BLaER1 treated with 17β-estradiol and CSF1 and Interleukin-3, amounts not matched to agents 10 nM and 100 nM (cell line): ENCODE measurements around the gene MSMP.

Source experiments
- H3K27ac ChIP-seq, 11 experiments: shearing (Covaris generic); formaldehyde crosslinking; 2 replicates each; pipeline ENCODE4 v1.8.1; 2022
- H3K27me3 ChIP-seq, 11 experiments: shearing (Covaris generic); formaldehyde crosslinking; 2 replicates each; pipeline ENCODE4 v1.8.1; 2022
- H3K36me3 ChIP-seq, 11 experiments: shearing (Covaris generic); formaldehyde crosslinking; 2 replicates each; pipeline ENCODE4 v1.8.1; 2022
- H3K4me1 ChIP-seq, 10 experiments: shearing (Covaris generic); formaldehyde crosslinking; 2 replicates each; pipeline ENCODE4 v1.8.1; 2022
- H3K4me2 ChIP-seq, 11 experiments: shearing (Covaris generic); formaldehyde crosslinking; 2 replicates each; pipeline ENCODE4 v1.8.1; 2022
- H3K4me3 ChIP-seq, 10 experiments: shearing (Covaris generic); formaldehyde crosslinking; 2 replicates each; pipeline ENCODE4 v1.8.1; 2022
- H3K9ac ChIP-seq, 11 experiments: shearing (Covaris generic); formaldehyde crosslinking; 2 replicates each; pipeline ENCODE4 v1.8.1; 2022
- H3K9me3 ChIP-seq, 11 experiments: shearing (Covaris generic); formaldehyde crosslinking; replicated peaks in 1 of 11; 2 replicates each; pipeline ENCODE4 v1.8.1; 2022
- H4K20me1 ChIP-seq, 11 experiments: shearing (Covaris generic); formaldehyde crosslinking; 2 replicates each; pipeline ENCODE4 v1.8.1; 2022
- Cebpa-rat ChIP-seq, 11 experiments: shearing (Covaris generic); IDR thresholded peaks; 2 replicates each; pipeline ENCODE4 v1.8.1; 2022

Gene MSMP

DNA sequence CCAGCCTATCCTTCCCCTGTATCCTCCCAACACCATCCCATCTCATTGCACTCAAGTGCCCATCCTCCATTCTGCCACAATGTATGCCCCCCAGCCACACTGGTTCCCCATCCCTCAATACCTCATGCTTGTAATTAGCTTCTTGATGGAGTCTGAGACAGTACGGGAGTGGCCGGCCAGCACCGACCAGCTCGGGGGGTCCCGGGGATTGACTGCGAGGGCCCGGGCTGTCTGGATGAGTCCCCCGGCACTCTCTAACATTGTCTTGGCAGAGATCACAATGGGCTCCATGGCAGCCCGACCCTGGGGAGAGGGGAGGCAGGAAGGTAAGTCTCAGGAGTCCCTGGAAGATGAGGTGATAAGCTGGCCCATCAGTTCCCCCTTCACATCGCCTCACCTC, 47.1 kb downstream of the MSMP start:
- H3K9me3 ChIP-seq, result no peaks in the 10 kb centered on the region
- no peaks in the 10 kb centered on the region for H3K27me3 ChIP-seq
- no peak overlapping the region for H3K9ac ChIP-seq
- H4K20me1 ChIP-seq, result peaks cover 0 to 97% (median 18%) of the 10 kb centered on the region in 11 experiments; a peak in 15 of 22 replicates
- H3K4me1 ChIP-seq, result no peaks in the 10 kb centered on the region
- H3K27ac ChIP-seq, result no peak overlapping the region
- H3K4me2 ChIP-seq, result no peak overlapping the region
- H3K36me3 ChIP-seq, result peaks cover 98 to 100% (median 98%) of the 10 kb centered on the region in 11 experiments
- no peak overlapping the region for H3K4me3 ChIP-seq
- TF ChIP-seq Cebpa-rat (IDR thresholded peaks at IDR 0.05), result no peak

DNA sequence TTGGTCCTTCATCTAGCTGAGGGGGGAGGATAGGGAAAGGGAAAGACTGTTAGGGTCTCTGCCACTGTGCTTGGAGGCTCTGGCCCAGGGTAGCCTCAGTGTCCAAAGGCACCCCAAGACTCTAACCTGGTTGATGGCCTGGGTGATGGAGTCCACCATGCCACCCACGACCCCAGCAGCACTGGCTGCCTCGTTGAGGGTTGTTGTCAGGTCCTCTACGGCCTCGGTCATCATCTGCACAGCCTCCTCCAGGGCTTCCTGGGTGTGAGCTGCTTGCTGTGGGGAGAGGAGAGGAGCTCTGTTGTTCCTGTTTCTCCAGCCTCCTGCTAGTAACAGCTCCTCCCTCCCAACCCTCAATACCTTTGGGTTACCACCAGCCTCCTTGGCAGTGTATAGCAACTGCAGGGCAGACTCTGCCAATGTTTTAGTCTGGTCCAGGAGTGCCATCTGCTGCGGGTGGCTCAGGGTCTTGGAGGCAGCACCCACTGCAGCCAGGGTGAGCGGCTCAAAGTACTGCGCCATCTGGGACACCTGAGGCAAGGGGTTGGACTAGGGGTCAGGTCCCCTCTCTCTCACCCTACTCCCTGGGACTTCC, 48.1 kb downstream of the MSMP start:
- Histone ChIP-seq H3K9me3 (no peaks in the 10 kb centered on the region), H3K36me3 (peaks cover 98 to 100% (median 98%) of the 10 kb centered on the region in 11 experiments), H3K4me3 (no peak overlapping the region), H4K20me1 (peaks cover 0 to 97% (median 14%) of the 10 kb centered on the region in 11 experiments; a peak in 14 of 22 replicates), H3K4me2 (no peak overlapping the region), H3K4me1 (no peaks in the 10 kb centered on the region), H3K27me3 (no peaks in the 10 kb centered on the region), H3K27ac (no peak overlapping the region), H3K9ac (no peak overlapping the region)
- no peak for TF ChIP-seq Cebpa-rat (IDR thresholded peaks at IDR 0.05)

DNA sequence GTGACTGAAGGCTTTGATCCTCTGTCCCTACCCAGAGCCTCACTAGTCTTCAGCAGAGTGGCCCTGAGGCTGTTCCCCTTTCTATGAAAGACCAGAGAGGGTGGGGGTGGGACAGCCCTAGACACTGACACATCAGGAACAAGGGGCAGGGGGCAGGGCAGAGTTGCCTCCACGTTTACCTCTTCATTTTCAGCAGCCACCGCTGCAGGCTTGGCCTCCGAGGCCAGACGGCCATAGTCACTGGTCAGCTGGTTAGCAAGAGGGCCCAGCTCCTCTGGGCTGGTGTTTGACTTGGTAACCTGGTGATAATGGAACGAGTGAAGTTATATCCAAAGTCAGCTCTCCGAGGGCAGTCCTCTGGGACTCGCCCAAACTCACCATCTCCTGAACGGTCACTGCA, 48.7 kb downstream of the MSMP start:
- TF ChIP-seq Cebpa-rat (IDR thresholded peaks at IDR 0.05), result no peak
- Histone ChIP-seq H3K4me3 (no peak overlapping the region), H3K4me2 (no peak overlapping the region), H3K9ac (no peak overlapping the region), H3K36me3 (peaks cover 98 to 100% (median 98%) of the 10 kb centered on the region in 11 experiments), H3K27me3 (no peaks in the 10 kb centered on the region), H3K27ac (no peak overlapping the region), H4K20me1 (peaks cover 0 to 97% (median 14%) of the 10 kb centered on the region in 11 experiments; a peak in 13 of 22 replicates), H3K9me3 (no peaks in the 10 kb centered on the region), H3K4me1 (no peaks in the 10 kb centered on the region)

DNA sequence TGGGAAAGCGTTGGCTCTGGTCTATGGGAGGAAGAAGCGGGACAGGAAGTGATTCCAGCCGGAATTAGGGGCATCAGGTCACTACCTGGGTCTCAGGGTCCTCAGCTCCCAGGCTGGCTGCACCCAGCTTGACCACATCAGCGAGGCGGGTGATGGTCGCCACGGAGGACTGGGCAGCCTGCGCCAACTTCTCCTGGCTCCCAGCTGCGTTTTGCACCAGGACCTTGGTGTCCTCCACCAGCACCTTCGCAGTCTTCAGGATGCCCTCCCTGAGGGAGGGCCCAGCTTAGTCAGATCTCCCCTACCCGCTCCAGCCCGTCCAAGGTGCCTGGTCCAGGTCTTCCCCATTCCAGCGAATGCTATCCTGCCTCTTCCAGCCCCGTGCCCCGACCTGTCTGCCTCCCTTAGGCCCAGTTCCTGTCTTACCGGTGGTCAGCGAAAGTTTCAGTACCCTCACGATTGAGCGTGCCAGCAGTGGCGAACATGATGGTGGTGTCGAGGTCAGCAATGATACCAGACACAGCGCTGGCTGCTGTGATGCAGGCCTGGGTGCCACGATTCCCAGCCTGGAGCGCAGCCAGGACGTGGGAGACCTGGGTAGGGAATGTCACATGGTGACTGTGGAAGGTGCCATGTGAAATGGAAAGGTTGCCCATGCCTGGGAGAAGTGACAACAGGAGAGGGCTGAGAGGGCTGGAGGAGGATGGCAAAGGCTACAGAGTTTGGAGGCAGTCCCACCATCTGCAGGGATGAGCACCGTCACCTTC, 50.0 kb downstream of the MSMP start:
- H3K4me3 ChIP-seq, result no peak overlapping the region
- H3K4me2 ChIP-seq, result no peak overlapping the region
- peaks cover 100% of the 10 kb centered on the region in 11 experiments for H3K36me3 ChIP-seq
- no peaks in the 10 kb centered on the region for H3K4me1 ChIP-seq
- TF ChIP-seq Cebpa-rat (IDR thresholded peaks at IDR 0.05), result no peak
- no peaks in the 10 kb centered on the region for H3K27me3 ChIP-seq
- H4K20me1 ChIP-seq, result peaks cover 0 to 99% (median 22%) of the 10 kb centered on the region in 11 experiments; a peak in 15 of 22 replicates
- no peak overlapping the region for H3K9ac ChIP-seq
- H3K9me3 ChIP-seq, result no peaks in the 10 kb centered on the region
- H3K27ac ChIP-seq, result no peak overlapping the region
